Raji (cell line): ENCODE measurements around the gene CCDC6.

Source experiments
- POLR2A ChIP-seq: IDR thresholded peaks from 2 replicates; pipeline ENCODE4 v1.6.1; 2011; ENCODE audit warnings: low read depth, low read length, control low read depth; ENCODE audit not compliant: insufficient read depth

The CCDC6 gene

DNA sequence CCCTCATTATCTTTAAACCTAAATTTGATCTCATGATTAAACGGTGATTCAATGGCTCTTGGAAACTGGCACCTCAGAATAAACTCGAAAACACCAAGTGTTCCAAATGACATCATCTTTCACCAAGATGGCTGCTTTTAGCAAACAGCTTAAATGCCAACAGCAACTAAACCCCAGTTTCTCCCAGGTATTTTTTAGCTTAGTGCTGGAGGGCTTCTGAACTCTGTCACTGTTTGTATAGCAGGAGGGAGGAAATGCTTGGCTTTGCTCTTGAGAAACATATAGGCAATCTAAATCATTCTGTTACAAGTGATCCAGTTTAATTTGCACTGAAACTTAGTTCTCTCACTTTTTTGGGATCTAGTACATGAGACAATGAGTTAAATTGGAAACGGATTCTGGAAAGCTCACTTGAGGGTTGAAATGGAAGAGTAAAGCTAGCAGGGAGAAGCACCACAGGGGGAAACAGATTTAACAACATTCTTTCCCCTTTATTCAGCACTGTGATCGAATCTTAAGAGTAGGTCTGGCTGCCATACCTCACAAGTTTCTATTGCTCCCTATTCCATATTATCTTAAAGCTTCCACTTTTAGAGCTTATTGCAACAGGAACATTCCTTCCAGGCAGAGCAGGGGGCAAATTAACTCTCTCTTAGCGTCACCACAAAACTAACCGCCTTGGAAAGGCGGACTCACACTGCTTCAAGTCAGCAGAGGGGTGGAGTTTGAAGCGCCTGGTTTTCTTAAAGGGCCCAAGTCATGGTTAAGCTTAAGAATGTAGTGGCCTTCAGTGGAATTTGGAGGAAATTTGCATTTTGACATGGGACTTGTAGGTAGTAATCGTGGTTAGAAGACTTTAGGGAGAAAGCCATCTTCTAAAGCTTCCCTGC lies 1.8 kb upstream of the CCDC6 start:
- TF ChIP-seq POLR2A: peak; percentile 67

GRCh38 chr10:59907537-59907917 lies 1.2 kb upstream of the CCDC6 start:
- no peak for TF ChIP-seq POLR2A

DNA sequence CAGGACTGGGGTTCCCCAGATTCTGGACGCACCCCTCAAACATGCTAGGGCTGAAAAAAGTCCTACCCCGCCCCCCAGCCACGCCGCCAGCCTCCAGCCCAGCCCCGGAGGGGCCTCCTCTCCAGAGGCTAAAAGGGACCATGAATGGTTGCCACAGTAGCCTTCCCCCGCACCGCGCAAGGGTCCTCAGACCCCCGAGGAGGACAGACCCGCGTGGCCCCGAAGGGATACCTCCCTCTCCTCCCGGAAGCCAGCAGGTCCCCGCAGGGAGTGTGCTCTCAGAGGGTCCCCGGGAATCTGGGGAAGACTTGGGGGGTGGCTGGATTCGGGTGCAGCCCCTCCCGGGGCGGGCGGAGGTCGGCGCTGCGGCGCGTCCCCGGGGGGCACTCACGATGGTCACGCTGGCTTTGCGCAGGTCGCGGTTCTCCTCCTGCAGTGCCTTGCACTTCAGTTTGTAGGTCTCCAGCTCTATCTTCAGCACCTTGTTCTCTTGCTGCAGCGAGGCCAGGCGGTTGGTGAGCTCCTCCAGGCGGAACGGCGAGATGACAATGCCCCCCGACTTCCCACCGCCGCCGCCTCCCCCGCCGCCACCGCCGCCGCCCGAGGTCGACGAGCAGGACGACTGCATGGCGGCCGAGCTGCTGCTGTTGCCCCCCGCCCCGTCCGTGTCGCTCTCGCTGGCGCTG lies 482 bp downstream of the CCDC6 start:
- TF ChIP-seq POLR2A: no peak

GRCh38 chr10:59905066-59905730 lies 1.2 kb downstream of the CCDC6 start:
- TF ChIP-seq POLR2A: peak; percentile 50

- no peak for TF ChIP-seq POLR2A
Observed at GRCh38 chr10:59904426-59905065, 1.8 kb downstream of the CCDC6 start.

- TF ChIP-seq POLR2A: no peak
Observed at GRCh38 chr10:59903871-59904270, 2.5 kb downstream of the CCDC6 start.

- TF ChIP-seq POLR2A: no peak
Observed at GRCh38 chr10:59902016-59902415, 4.3 kb downstream of the CCDC6 start.

- TF ChIP-seq POLR2A: no peak
Observed at GRCh38 chr10:59901470-59901869, 4.9 kb downstream of the CCDC6 start.

- no peak for TF ChIP-seq POLR2A
Observed at GRCh38 chr10:59900048-59900727, 6.2 kb downstream of the CCDC6 start.

- TF ChIP-seq POLR2A: no peak
Observed at GRCh38 chr10:59898125-59898835, 8.1 kb downstream of the CCDC6 start.

GRCh38 chr10:59896191-59896590 lies 10.2 kb downstream of the CCDC6 start:
- no peak for TF ChIP-seq POLR2A

DNA sequence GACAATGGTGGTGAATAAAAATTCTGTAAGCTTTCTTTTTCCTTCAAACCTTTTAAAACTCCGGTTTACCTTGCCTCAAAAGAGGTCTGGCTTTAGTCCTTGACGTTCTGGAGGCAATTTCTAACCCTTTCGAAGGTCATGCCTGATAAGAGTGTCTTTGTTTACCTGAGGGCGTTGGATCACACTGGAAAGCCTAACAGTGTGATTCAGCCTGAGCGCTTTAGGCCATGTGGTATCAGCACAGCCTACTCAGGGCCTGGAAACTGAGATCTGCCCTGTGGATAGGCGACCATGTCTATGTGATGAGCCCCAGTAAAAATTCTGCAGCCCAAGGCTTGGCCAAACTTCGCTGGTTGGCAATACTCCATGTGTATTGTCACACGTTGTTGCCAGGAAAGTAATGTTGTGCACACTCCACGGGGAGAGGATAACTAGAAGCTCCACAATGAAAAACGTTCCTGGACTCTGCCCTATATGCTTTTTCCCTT lies 10.7 kb downstream of the CCDC6 start:
- TF ChIP-seq POLR2A: no peak

DNA sequence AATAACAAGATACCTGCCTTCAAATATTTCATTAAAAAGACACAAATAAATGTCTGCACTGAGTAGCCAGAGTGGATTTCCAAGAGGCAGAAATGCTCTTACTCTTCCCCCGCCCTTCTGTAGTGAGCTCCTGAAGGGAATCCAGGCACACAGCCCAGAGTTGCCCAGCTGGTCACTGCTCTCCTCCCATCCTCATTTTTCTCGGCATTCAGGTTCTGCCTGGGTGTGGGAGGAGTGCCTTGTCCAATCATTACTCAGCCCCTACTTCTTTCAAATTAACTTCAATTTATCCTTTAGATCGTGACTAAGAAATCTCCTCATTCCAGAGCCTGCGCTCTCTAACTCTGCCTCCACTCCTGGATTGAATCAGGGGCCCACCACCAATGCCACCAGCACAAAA lies 12.2 kb downstream of the CCDC6 start:
- TF ChIP-seq POLR2A: no peak

DNA sequence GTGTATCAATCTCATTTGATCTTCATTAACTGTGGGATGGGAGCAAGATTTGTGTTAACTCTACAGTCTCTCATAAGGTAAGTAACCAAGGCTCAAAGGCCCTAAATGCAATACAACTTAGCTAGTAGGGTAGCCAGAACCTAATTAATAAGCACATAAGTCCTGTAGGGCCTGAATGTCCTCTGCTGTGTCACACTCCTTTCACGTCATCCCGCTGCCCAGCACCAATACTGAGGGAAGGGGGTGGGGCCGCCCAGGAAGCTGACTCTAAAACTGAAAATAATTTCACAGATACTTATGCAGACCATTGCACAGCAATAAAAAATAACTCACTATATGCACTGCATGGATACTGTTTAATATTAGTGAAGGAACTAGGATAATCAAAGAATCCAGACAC lies 13.7 kb downstream of the CCDC6 start:
- TF ChIP-seq POLR2A: no peak

DNA sequence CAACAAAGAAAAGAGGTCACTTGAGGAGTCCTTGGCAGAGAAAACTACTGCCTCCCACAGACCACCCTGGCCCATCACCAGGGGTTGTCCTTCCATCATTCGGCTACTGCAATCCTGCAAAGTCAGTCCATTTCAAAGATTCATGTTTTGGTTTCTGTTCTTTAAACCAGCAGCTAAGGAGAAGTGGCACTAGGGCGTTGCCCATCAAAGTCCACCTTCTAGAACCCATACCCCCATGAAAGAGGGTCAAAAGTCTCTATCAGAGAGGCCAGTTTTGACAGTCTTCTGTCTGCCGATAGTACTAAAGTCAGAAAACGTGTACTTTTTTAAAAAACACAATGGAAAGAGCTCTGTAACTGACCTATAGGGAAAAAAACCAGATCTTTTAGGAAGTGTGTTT lies 14.4 kb downstream of the CCDC6 start:
- TF ChIP-seq POLR2A: no peak

DNA sequence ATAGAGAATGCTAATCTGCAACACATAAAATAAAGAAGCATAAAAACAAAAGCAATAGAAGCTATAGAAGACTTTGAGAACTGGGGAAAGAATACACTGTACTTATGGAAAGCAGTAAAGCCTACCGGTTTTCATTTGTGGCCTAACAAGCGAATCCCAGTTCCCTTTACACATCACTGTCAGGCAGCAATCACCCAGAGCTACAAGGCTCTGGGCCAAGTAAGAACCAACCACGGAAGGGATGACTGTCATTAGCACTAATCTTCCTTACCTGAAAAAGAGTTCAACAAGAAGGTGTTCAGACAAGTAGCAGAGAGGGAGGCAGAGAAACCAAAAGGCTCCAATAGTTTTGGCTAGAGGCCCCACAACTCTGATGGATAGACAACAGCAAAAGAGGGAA lies 15.0 kb downstream of the CCDC6 start:
- no peak for TF ChIP-seq POLR2A
